Gastroesophageal sphincter (tissue), 4 donors: ENCODE results near the gene PPP6R3. TPM values are rescaled to one million over a fixed set of nuclear protein-coding genes. Genes with fewer than 3 reads are reported as not detected.
"Not testable (repeated sequence)": the region's sequence is repeated elsewhere in the genome, so short reads cannot be mapped to it uniquely, and the experiment has no call there.

Experiments
- ATAC-seq: fragments of 150-250 bp; one replicate; pipeline ENCODE4 v1.9.1; 2016; ENCODE audit warnings: mild to moderate bottlenecking, moderate library complexity
- H3K27ac ChIP-seq, 4 donors: fragments of 200-600 bp; sonication (generic) in 3 of 4; 1 replicate in 3 of 4; 2 replicates in 1 of 4; pipeline ENCODE4 v1.5.1; 2016 to 2019
- H3K27me3 ChIP-seq: fragments of 200-600 bp; sonication (generic); one replicate; pipeline ENCODE4 v1.5.1; 2019
- H3K36me3 ChIP-seq, 2 donors: fragments of 200-600 bp; sonication (generic); one replicate each; pipeline ENCODE4 v1.5.1; 2019; ENCODE audit warnings: control low read depth in 1 of 2
- H3K4me1 ChIP-seq, 3 donors: fragments of 200-600 bp; sonication (generic); 1 replicate in 2 of 3; 2 replicates in 1 of 3; pipeline ENCODE4 v1.5.1; 2016 to 2019; ENCODE audit warnings: control low read depth in 2 of 3
- H3K4me3 ChIP-seq, 2 donors: fragments of 200-600 bp; sonication (generic); one replicate each; pipeline ENCODE4 v1.5.1; 2019; ENCODE audit warnings: mild to moderate bottlenecking in 1 of 2, moderate library complexity in 1 of 2
- H3K9me3 ChIP-seq, 3 donors: fragments of 200-600 bp; sonication (generic); one replicate each; pipeline ENCODE4 v1.5.1; 2017 to 2019; ENCODE audit warnings: control low read depth in 2 of 3
- CTCF ChIP-seq, 4 experiments: fragments of 200-600 bp in 2 of 4; fragments of 450-650 bp in 2 of 4; sonication (generic) in 1 of 4; IDR thresholded peaks; one replicate each; pipeline ENCODE4 v1.5.1; 2017 to 2019; ENCODE audit warnings: antibody characterized with exemption in 4 of 4, mild to moderate bottlenecking in 2 of 4, moderate library complexity in 2 of 4
- EP300 ChIP-seq: sonication (generic); formaldehyde crosslinking; IDR thresholded peaks from one replicate; pipeline ENCODE4 v1.6.1; 2017; ENCODE audit warnings: antibody characterized with exemption, mild to moderate bottlenecking
- POLR2A ChIP-seq, 2 donors: fragments of 450-650 bp; IDR thresholded peaks; one replicate each; pipeline ENCODE4 v1.6.1; 2017; ENCODE audit warnings: antibody characterized with exemption in 2 of 2, mild to moderate bottlenecking in 2 of 2, moderate library complexity in 1 of 2
- POLR2AphosphoS5 ChIP-seq: sonication (generic); formaldehyde crosslinking; IDR thresholded peaks from one replicate; pipeline ENCODE4 v1.6.1; 2017; ENCODE audit warnings: antibody characterized with exemption
- WGBS, 2 donors: methylation state at CpG; one replicate each; pipeline ENCODE4 v1.1.5; 2018; ENCODE audit warnings: low coverage in 1 of 2; 5-methylcytosine and 5-hydroxymethylcytosine counted together
- total RNA-seq, 4 donors: library from RNA; depleted of rRNA; stranded (reverse); fragments of >200 nt; gene quantifications; one replicate each; pipeline ENCODE4 v1.1.0, GENCODE V29; 2016

PPP6R3 gene
- total RNA-seq, 4 donors from 2014 or later: 128 to 164 (median 144) TPM

GRCh38 chr11:68444566-68444965, 16.0 kb upstream of the PPP6R3 start:
- Histone ChIP-seq H3K27ac (peak overlapping the region in 2 of 4 donors; percentile 24 to 45), H3K4me1 (peaks cover 0 to 26% (median 0%) of the 10 kb centered on the region in 3 donors), H3K9me3 (no peaks in the 10 kb centered on the region), H3K27me3 (no peaks in the 10 kb centered on the region), H3K36me3 (peaks cover 0 to 84% of the 10 kb centered on the region in 2 donors), H3K4me3 (no peak overlapping the region)
- no peak for ATAC-seq
- TF ChIP-seq POLR2A (IDR thresholded peaks at IDR 0.05) (no peak), CTCF (IDR thresholded peaks at IDR 0.05) (no peak), POLR2AphosphoS5 (no peak), EP300 (no peak)
- no CpG with 5 or more reads among the region's 6 CpGs for WGBS, 2 donors

GRCh38 chr11:68445531-68446035, 15.0 kb upstream of the PPP6R3 start:
- Histone ChIP-seq H3K27ac (peak overlapping the region in 2 of 4 donors; percentile 4 to 44), H3K9me3 (no peaks in the 10 kb centered on the region), H3K4me3 (no peak overlapping the region), H3K4me1 (peaks cover 0 to 16% (median 0%) of the 10 kb centered on the region in 3 donors), H3K36me3 (peaks cover 0 to 81% of the 10 kb centered on the region in 2 donors), H3K27me3 (no peaks in the 10 kb centered on the region)
- 60% methylated on average over 3 of the region's 11 CpGs; no CpG with 5 or more reads in 1 of the 2 donors for WGBS, 2 donors
- ATAC-seq: no peak
- TF ChIP-seq POLR2A (IDR thresholded peaks at IDR 0.05): no peak
- TF ChIP-seq EP300: no peak
- no peak for TF ChIP-seq POLR2AphosphoS5
- no peak for TF ChIP-seq CTCF (IDR thresholded peaks at IDR 0.05)

GRCh38 chr11:68446046-68446725, 14.4 kb upstream of the PPP6R3 start:
- no peak for TF ChIP-seq POLR2A (IDR thresholded peaks at IDR 0.05)
- no peak for TF ChIP-seq POLR2AphosphoS5
- TF ChIP-seq CTCF (IDR thresholded peaks at IDR 0.05): no peak
- TF ChIP-seq EP300: no peak
- Histone ChIP-seq H3K4me3 (no peak overlapping the region), H3K9me3 (no peaks in the 10 kb centered on the region), H3K27ac (peak overlapping the region in 2 of 4 donors; percentile 44 to 51), H3K27me3 (no peaks in the 10 kb centered on the region), H3K4me1 (peaks cover 0 to 15% (median 0%) of the 10 kb centered on the region in 3 donors), H3K36me3 (peaks cover 0 to 75% of the 10 kb centered on the region in 2 donors)
- 75% methylated on average over 5 of the region's 18 CpGs; no CpG with 5 or more reads in 1 of the 2 donors for WGBS, 2 donors
- ATAC-seq: no peak

- peaks cover 0 to 65% of the 10 kb centered on the region in 2 donors for H3K36me3 ChIP-seq
- H3K4me1 ChIP-seq: peaks cover 0 to 15% (median 0%) of the 10 kb centered on the region in 3 donors
- H3K27me3 ChIP-seq: no peaks in the 10 kb centered on the region
- TF ChIP-seq CTCF (IDR thresholded peaks at IDR 0.05): peak in 3 of 4 experiments; percentile 94 to 98 (median 97)
- TF ChIP-seq POLR2AphosphoS5: no peak
- no peak for TF ChIP-seq POLR2A (IDR thresholded peaks at IDR 0.05)
- WGBS, 2 donors: 67 to 68% methylated on average over 9 to 10 of the region's 25 CpGs
- H3K4me3 ChIP-seq: no peak overlapping the region
- H3K27ac ChIP-seq: peak overlapping the region in 2 of 4 donors; percentile 44 to 51
- peak; percentile 87 for ATAC-seq
- no peaks in the 10 kb centered on the region for H3K9me3 ChIP-seq
These were observed 13.3 kb upstream of the PPP6R3 start for GRCh38 chr11:68447015-68447801.

GRCh38 chr11:68447914-68448313, 12.6 kb upstream of the PPP6R3 start:
- H3K4me3 ChIP-seq, H3K27me3 ChIP-seq, H3K9me3 ChIP-seq, ATAC-seq, H3K27ac ChIP-seq: not testable (repeated sequence)
- peaks cover 0 to 15% (median 0%) of the 10 kb centered on the region in 3 donors for H3K4me1 ChIP-seq
- WGBS, 2 donors: 51 to 57% methylated on average over 1 to 4 of the region's 6 CpGs
- H3K36me3 ChIP-seq: peaks cover 0 to 58% of the 10 kb centered on the region in 2 donors
